Measurements from ENCODE around the gene ACO1.
"Not testable (repeated sequence)": the region's sequence is repeated elsewhere in the genome, so short reads cannot be mapped to it uniquely, and the experiment has no call there.

Gene ACO1

GRCh38 chr9:32351845-32352244 lies 32.6 kb upstream of the ACO1 start:
- 66 to 83% methylated on average over 3 of the region's 3 CpGs for WGBS, 2 experiments (ENCODE audit: insufficient coverage in 2 of 2)
- H3K27ac ChIP-seq (ENCODE audit: low read depth, low read length, severe bottlenecking): no peak overlapping the region
- H3K4me3 ChIP-seq (ENCODE audit: extremely low read depth, insufficient read depth, low read length, poor library complexity, severe bottlenecking): no peak overlapping the region
- no peaks in the 10 kb centered on the region for H3K36me3 ChIP-seq (ENCODE audit: control insufficient read depth, insufficient read depth, low read length)
- H3K4me1 ChIP-seq (ENCODE audit: control insufficient read depth, insufficient read depth, low read length, poor library complexity, severe bottlenecking): no peaks in the 10 kb centered on the region
- H3K9me3 ChIP-seq (ENCODE audit: control insufficient read depth, low read length): no peaks in the 10 kb centered on the region

GRCh38 chr9:32353476-32353875 lies 31.0 kb upstream of the ACO1 start:
- not testable (repeated sequence) for H3K4me3 ChIP-seq (ENCODE audit: extremely low read depth, insufficient read depth, low read length, poor library complexity, severe bottlenecking); H3K9me3 ChIP-seq (ENCODE audit: control insufficient read depth, low read length); H3K4me1 ChIP-seq (ENCODE audit: control insufficient read depth, insufficient read depth, low read length, poor library complexity, severe bottlenecking); H3K27ac ChIP-seq (ENCODE audit: low read depth, low read length, severe bottlenecking); H3K36me3 ChIP-seq (ENCODE audit: control insufficient read depth, insufficient read depth, low read length)
- 63 to 90% methylated on average over 2 of the region's 3 CpGs for WGBS, 2 experiments (ENCODE audit: insufficient coverage in 2 of 2)

- 80% methylated on average over 1 of the region's 4 CpGs; no CpG with 5 or more reads in 1 of the 2 experiments for WGBS, 2 experiments (ENCODE audit: insufficient coverage in 2 of 2)
- H3K36me3 ChIP-seq (ENCODE audit: control insufficient read depth, insufficient read depth, low read length): no peaks in the 10 kb centered on the region
- H3K27ac ChIP-seq (ENCODE audit: low read depth, low read length, severe bottlenecking): no peak overlapping the region
- no peaks in the 10 kb centered on the region for H3K9me3 ChIP-seq (ENCODE audit: control insufficient read depth, low read length)
- H3K4me3 ChIP-seq (ENCODE audit: extremely low read depth, insufficient read depth, low read length, poor library complexity, severe bottlenecking): no peak overlapping the region
- no peaks in the 10 kb centered on the region for H3K4me1 ChIP-seq (ENCODE audit: control insufficient read depth, insufficient read depth, low read length, poor library complexity, severe bottlenecking)
Observed at GRCh38 chr9:32359452-32359851, 25.0 kb upstream of the ACO1 start.

- H3K4me1 ChIP-seq (ENCODE audit: control insufficient read depth, insufficient read depth, low read length, poor library complexity, severe bottlenecking): no peaks in the 10 kb centered on the region
- no peaks in the 10 kb centered on the region for H3K36me3 ChIP-seq (ENCODE audit: control insufficient read depth, insufficient read depth, low read length)
- no peaks in the 10 kb centered on the region for H3K9me3 ChIP-seq (ENCODE audit: control insufficient read depth, low read length)
- H3K4me3 ChIP-seq (ENCODE audit: extremely low read depth, insufficient read depth, low read length, poor library complexity, severe bottlenecking): no peak overlapping the region
- no peak overlapping the region for H3K27ac ChIP-seq (ENCODE audit: low read depth, low read length, severe bottlenecking)
- WGBS, 2 experiments (ENCODE audit: insufficient coverage in 2 of 2): 83 to 90% methylated on average over 1 to 2 of the region's 5 CpGs
Observed at GRCh38 chr9:32360983-32361673, 23.3 kb upstream of the ACO1 start.

- H3K9me3 ChIP-seq (ENCODE audit: control insufficient read depth, low read length): peaks cover 4% of the 10 kb centered on the region
- H3K27ac ChIP-seq (ENCODE audit: low read depth, low read length, severe bottlenecking): no peak overlapping the region
- no peaks in the 10 kb centered on the region for H3K36me3 ChIP-seq (ENCODE audit: control insufficient read depth, insufficient read depth, low read length)
- H3K4me1 ChIP-seq (ENCODE audit: control insufficient read depth, insufficient read depth, low read length, poor library complexity, severe bottlenecking): no peaks in the 10 kb centered on the region
- no peak overlapping the region for H3K4me3 ChIP-seq (ENCODE audit: extremely low read depth, insufficient read depth, low read length, poor library complexity, severe bottlenecking)
Observed at GRCh38 chr9:32371279-32371678, 13.2 kb upstream of the ACO1 start.

GRCh38 chr9:32371679-32372078 lies 12.8 kb upstream of the ACO1 start:
- Histone ChIP-seq H3K4me3 (ENCODE audit: extremely low read depth, insufficient read depth, low read length, poor library complexity, severe bottlenecking) (no peak overlapping the region), H3K9me3 (ENCODE audit: control insufficient read depth, low read length) (peaks cover 4% of the 10 kb centered on the region), H3K27ac (ENCODE audit: low read depth, low read length, severe bottlenecking) (no peak overlapping the region), H3K4me1 (ENCODE audit: control insufficient read depth, insufficient read depth, low read length, poor library complexity, severe bottlenecking) (no peaks in the 10 kb centered on the region), H3K36me3 (ENCODE audit: control insufficient read depth, insufficient read depth, low read length) (no peaks in the 10 kb centered on the region)
- 74 to 90% methylated on average over 1 to 2 of the region's 2 CpGs for WGBS, 2 experiments (ENCODE audit: insufficient coverage in 2 of 2)

GRCh38 chr9:32376285-32376684 lies 8.2 kb upstream of the ACO1 start:
- no peak overlapping the region for H3K27ac ChIP-seq (ENCODE audit: low read depth, low read length, severe bottlenecking)
- H3K9me3 ChIP-seq (ENCODE audit: control insufficient read depth, low read length): no peaks in the 10 kb centered on the region
- H3K4me1 ChIP-seq (ENCODE audit: control insufficient read depth, insufficient read depth, low read length, poor library complexity, severe bottlenecking): no peaks in the 10 kb centered on the region
- no CpG with 5 or more reads among the region's 2 CpGs for WGBS, 2 experiments (ENCODE audit: insufficient coverage in 2 of 2)
- H3K36me3 ChIP-seq (ENCODE audit: control insufficient read depth, insufficient read depth, low read length): no peaks in the 10 kb centered on the region
- H3K4me3 ChIP-seq (ENCODE audit: extremely low read depth, insufficient read depth, low read length, poor library complexity, severe bottlenecking): no peak overlapping the region

- Histone ChIP-seq H3K4me1 (ENCODE audit: control insufficient read depth, insufficient read depth, low read length, poor library complexity, severe bottlenecking) (no peaks in the 10 kb centered on the region), H3K27ac (ENCODE audit: low read depth, low read length, severe bottlenecking) (no peak overlapping the region), H3K9me3 (ENCODE audit: control insufficient read depth, low read length) (no peaks in the 10 kb centered on the region), H3K36me3 (ENCODE audit: control insufficient read depth, insufficient read depth, low read length) (no peaks in the 10 kb centered on the region), H3K4me3 (ENCODE audit: extremely low read depth, insufficient read depth, low read length, poor library complexity, severe bottlenecking) (no peak overlapping the region)
- 0% methylated on average over 1 of the region's 3 CpGs; no CpG with 5 or more reads in 1 of the 2 experiments for WGBS, 2 experiments (ENCODE audit: insufficient coverage in 2 of 2)
Observed at GRCh38 chr9:32378496-32378895, 5.9 kb upstream of the ACO1 start.

GRCh38 chr9:32378993-32379729 lies 5.3 kb upstream of the ACO1 start:
- H3K36me3 ChIP-seq (ENCODE audit: control insufficient read depth, insufficient read depth, low read length): no peaks in the 10 kb centered on the region
- no peaks in the 10 kb centered on the region for H3K9me3 ChIP-seq (ENCODE audit: control insufficient read depth, low read length)
- 0 to 17% methylated on average over 2 to 3 of the region's 5 CpGs for WGBS, 2 experiments (ENCODE audit: insufficient coverage in 2 of 2)
- H3K27ac ChIP-seq (ENCODE audit: low read depth, low read length, severe bottlenecking): no peak overlapping the region
- no peak overlapping the region for H3K4me3 ChIP-seq (ENCODE audit: extremely low read depth, insufficient read depth, low read length, poor library complexity, severe bottlenecking)
- no peaks in the 10 kb centered on the region for H3K4me1 ChIP-seq (ENCODE audit: control insufficient read depth, insufficient read depth, low read length, poor library complexity, severe bottlenecking)

- Histone ChIP-seq H3K4me3 (ENCODE audit: extremely low read depth, insufficient read depth, low read length, poor library complexity, severe bottlenecking) (no peak overlapping the region), H3K27ac (ENCODE audit: low read depth, low read length, severe bottlenecking) (no peak overlapping the region), H3K36me3 (ENCODE audit: control insufficient read depth, insufficient read depth, low read length) (no peaks in the 10 kb centered on the region), H3K4me1 (ENCODE audit: control insufficient read depth, insufficient read depth, low read length, poor library complexity, severe bottlenecking) (no peaks in the 10 kb centered on the region), H3K9me3 (ENCODE audit: control insufficient read depth, low read length) (no peaks in the 10 kb centered on the region)
- WGBS, 2 experiments (ENCODE audit: insufficient coverage in 2 of 2): 80% methylated on average over 1 of the region's 3 CpGs; no CpG with 5 or more reads in 1 of the 2 experiments
Observed at GRCh38 chr9:32380944-32381343, 3.5 kb upstream of the ACO1 start.
